NCI-H1694 treated with DMSO at 0.1 percent for 48 hours (cell line): ENCODE measurements around the gene ELF3.
"Not testable (repeated sequence)": the region's sequence is repeated elsewhere in the genome, so short reads cannot be mapped to it uniquely, and the experiment has no call there.

Experiments
- DNase-seq: peaks from one replicate; lab custom pipeline; 2025; lab: John Stamatoyannopoulos, UW

ELF3 gene

DNA sequence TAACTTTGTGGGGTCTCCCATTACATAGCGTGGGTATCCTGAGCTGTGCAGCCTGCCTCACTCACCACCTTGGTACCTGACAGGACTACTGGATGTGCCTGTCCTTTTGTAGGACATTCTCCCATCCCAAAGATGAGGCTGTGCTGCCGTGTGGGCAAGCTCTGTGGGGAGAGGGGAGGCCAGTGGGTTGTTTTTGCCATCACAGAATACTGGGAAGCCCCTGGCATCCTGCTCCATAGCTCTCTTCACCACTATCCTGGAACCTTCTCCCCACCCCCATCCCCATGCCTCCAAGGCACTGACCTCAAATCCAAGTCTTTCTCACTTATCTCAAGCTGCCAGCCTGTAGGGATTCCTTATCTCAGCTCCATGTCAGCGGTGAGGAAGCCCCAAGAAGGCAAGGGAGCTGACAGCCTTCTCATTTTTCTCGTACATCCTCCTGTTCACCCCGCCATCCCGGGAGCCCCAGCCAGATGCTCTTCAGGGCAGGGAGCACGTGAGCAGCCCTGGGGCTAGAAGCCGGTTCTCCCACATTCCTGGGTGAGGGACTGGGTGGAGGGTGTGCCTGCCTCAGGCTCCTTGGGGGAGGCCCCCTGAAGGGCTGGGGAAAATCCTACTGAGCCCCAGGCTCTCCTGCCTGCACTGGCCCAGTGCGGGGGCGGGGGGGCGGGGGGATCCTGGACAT, 2.4 kb upstream of the ELF3 start:
- DNase-seq: no peak

DNA sequence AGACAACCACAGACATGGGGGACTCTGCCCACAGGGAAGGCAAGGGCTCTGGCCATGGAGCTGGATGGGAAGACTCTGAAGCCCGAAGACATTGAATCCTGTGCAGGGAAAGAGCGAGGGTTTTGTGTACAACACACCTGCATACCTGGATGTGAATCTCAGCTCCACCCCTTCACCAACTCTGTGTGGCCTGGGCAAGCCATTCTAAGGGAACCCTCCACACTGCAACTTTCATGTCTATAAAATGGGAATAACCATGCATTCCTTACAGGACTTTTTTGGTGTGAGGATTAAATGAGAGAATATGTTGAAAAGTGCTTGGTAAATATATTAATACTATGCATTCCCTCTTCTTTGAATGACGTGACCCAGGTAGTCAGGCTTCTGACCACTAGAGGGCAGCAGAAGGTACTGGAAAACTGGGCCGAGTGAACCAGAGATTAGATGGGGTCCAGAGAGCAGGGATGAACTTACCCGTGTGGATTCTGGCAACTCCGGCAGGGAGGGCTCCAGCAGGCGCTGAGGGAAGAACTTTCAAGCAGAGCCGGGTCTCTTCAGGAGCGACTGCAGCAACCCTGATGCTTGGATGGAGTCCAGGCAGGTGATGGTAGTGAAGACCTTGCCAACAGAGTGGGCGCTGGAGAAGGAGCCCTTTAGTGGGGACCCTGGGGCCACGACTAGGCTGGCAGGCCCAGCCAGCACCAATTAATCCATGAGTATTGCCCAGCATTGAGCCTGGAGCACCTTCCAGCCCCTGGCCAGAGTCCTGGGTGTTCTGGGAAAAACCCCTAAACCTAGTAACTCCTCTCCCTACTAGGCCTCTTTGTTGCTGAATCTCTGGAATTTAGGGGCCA, 834 bp upstream of the ELF3 start:
- DNase-seq: peak; percentile 88

GRCh38 chr1:202011994-202012393, 1.6 kb downstream of the ELF3 start:
- DNase-seq: no peak

DNA sequence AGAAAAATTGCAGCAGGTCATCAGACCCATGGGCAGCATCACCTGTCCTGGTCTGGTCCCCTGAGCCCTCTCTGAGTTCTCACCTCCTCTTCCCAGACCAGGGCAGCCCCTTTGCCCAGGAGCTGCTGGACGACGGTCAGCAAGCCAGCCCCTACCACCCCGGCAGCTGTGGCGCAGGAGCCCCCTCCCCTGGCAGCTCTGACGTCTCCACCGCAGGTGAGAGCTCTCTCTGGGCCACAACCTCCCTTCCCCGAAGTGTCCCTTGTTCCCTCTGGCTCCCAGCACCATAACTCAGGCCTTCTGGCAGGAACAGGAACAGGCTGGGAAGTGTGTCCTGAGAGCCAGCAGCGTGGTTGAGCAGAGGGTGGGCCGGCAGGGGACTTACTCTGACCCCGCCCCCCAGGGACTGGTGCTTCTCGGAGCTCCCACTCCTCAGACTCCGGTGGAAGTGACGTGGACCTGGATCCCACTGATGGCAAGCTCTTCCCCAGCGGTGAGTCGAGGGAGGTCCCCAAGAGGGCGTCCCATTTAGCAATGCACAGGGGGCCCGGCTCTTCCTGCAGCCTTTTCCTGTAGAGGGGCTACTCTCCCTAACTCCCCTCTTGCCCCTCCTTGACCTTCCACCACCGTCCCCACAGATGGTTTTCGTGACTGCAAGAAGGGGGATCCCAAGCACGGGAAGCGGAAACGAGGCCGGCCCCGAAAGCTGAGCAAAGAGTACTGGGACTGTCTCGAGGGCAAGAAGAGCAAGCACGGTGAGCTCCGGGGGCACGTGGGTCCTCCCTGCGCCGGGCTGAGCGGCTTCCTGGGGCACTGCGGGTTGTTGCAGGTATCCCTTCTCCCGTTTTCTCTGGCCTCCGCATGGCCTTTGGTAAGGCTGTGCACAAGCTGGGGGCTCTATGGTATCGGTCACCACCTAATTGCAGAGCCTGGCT, 2.4 kb downstream of the ELF3 start:
- no peak for DNase-seq

DNA sequence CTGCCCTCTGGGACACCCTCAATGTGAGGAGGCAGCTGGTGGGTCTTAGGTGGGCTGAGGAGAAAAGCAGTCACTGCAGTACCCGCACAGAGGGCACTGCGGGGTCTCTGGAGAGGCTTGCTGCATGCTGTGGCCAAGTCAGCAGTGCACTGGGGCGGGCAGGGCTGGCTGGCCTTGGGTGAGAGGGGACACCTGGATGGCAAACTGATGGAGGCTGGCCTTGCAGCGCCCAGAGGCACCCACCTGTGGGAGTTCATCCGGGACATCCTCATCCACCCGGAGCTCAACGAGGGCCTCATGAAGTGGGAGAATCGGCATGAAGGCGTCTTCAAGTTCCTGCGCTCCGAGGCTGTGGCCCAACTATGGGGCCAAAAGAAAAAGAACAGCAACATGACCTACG, 3.2 kb downstream of the ELF3 start:
- DNase-seq: no peak

DNA sequence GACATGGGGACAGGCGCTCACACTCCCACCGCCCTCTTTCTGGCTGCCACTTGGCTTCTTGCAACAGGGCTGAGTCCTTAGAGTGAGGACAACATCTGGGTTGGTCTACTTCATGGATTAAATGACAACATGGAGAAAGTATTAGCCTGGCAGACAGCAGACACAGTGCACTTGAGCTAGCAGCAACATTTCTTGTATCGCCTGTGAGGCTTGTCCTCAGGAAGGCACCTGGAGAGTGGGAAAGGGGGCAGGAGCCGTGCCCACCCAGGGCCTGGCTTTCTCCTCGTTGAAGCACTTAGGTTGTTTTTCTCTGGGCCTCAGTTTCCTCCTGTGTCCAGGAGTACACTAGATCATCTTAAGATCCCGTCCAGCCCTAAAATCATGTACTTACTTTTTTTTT, 3.7 kb downstream of the ELF3 start:
- DNase-seq: no peak

GRCh38 chr1:202014915-202015661, 4.7 kb downstream of the ELF3 start:
- no peak for DNase-seq

DNA sequence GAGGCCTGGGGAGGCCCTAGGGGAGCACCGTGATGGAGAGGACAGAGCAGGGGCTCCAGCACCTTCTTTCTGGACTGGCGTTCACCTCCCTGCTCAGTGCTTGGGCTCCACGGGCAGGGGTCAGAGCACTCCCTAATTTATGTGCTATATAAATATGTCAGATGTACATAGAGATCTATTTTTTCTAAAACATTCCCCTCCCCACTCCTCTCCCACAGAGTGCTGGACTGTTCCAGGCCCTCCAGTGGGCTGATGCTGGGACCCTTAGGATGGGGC, 5.2 kb downstream of the ELF3 start:
- DNase-seq: no peak

DNA sequence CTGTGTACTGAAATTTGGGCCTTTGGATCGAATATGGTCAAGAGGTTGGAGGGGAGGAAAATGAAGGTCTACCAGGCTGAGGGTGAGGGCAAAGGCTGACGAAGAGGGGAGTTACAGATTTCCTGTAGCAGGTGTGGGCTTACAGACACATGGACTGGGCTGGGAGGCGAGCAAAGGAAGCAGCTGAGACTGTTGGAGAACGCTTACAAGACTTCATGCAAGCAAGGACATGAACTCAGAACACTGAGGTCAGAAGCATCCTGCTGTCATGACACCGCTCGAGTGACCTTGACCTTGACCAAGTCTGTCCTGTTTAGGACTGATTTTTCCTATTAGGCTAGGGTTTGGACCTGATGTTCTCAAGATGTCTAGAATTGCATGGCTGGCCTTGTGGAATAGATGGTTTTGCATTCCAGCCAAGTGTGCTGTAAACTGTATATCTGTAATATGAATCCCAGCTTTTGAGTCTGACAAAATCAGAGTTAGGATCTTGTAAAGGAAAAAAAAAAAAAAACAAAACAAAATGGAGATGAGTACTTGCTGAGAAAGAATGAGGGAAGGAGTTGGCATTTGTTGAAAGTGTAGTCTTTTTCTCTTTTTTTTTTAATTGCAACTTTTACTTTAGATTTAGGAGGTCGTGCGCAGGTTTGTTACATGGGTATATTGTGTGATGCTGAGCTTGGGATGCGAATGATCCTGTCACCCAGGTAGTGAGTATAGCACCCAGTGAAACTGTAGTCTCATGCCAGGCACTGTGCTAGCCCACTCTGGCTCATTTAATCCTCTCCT, 5.8 kb downstream of the ELF3 start:
- no peak for DNase-seq

DNA sequence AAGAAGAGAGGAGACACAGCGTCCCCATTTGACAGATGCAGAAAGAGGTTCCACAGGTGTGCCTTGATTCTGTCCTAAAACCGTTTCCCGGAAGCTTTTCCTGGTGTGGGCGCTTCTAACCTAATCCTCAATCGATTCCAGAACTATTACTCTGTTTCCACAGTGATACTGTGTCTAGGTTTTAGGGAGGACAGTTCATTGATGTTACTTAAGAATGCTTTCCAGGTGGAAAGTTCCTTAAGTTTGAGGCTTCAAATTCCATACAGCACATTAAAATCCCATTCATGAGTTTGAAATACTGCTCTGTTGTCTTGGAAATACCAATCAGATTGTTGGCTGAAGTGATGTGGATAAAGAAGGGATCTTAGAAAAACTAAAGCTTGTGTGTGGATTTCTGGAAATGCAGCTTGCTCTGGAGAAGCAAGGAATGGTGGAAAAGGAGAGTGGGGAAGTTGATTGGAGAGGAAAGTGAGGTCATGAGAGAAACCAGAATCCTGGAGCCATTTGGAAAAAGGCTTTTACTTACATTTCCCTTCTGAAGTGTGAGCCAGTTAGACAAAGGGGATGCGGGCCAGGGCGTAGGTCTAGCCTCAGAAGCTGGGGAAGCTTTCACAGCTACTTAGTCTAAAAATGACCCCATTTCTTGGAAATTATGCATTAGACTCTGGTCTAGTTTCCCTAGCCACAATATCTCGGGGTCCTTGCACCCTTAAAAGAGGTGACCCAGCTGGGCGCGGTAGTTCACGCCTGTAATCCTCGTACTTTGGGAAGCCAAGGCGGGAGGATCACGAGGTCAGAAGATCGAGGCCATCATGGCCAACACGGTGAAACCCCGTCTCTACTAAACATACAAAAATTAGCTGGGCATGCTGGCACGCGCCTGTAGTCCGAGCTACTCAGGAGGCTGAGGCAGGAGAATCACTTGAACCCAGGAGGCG, 6.7 kb downstream of the ELF3 start:
- DNase-seq: no peak

GRCh38 chr1:202017749-202018467, 7.5 kb downstream of the ELF3 start:
- DNase-seq: no peak

- DNase-seq: no peak
These were observed 8.3 kb downstream of the ELF3 start for GRCh38 chr1:202018468-202019234.

- DNase-seq: not testable (repeated sequence)
These were observed 8.8 kb downstream of the ELF3 start for GRCh38 chr1:202019235-202019558.

DNA sequence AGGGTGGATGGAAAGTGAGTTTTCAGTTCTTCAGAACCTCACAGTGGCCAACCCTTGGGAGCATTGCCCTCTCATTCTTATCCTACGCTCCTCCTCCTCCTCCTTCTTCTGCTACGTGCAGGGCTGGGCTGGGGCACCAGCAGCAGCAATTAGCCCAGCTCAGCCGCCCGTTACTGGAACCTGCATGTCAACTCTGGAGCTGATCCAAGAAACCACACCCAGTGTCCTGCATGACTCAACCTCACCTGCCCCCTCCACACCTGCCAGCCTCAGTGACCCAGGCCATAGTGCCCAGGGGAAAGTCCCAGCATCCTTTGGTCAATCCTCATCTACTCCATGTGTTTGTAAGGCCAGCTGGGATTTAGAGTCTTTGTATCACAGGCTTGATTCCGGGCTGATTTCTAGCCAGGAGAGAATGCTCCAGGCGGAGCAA, 12.6 kb downstream of the ELF3 start:
- DNase-seq: peak; percentile 6

GRCh38 chr1:202029171-202029665, 18.8 kb downstream of the ELF3 start:
- no peak for DNase-seq

- no peak for DNase-seq
These were observed 19.3 kb downstream of the ELF3 start for GRCh38 chr1:202029727-202030126.

DNA sequence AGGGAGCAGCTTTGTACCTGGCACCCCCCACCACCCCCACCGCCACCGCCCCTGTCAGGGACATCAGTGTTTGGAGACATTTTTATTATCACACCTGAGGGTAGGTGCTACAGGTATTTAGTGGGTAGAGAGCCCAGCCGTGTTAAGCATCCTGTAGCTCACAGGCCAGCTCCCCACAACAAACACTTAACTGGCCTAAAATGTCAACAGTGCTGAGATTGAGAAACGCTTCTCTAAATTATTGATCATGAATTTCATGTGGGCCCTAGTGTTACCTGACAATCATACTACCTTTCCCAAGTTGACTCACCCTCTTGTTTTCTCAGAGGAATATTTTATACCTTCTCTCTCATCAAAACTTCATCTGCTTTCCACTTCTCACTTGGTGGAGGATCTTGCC, 21.4 kb downstream of the ELF3 start:
- no peak for DNase-seq

DNA sequence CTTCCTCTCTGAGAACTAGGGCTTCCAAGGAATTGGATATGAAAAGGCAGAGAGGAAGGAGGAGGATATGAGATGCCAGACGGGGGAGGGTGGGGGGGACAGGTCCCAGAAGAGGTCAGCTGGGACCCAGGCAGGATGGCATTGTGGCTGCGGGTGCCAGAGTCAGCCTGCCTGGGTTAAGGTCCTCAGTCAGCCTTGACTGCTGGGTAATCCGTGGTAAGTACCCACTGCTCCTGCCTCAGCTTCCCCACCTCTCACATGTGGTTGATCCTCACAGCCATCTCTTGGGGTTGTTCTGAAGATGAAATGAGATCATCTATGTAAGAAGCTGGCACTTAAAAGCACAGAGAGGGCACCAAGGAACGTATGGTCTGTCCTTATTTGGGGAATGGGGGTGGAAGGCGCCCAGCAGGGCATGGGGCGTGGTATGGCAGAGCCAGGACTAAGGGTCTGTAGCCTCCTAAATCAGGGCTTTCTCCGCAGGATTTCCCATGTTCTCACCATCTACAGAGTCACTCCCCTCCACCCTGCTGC, 23.8 kb downstream of the ELF3 start:
- no peak for DNase-seq
